OCI-LY1 (cell line): ENCODE data around the gene MAPK1.
"Not testable (repeated sequence)": the region's sequence is repeated elsewhere in the genome, so short reads cannot be mapped to it uniquely, and the experiment has no call there.

Source experiments
- EZH2 ChIP-seq: fragments of 200-600 bp; sonication (generic), shearing (Covaris generic); IDR thresholded peaks from 2 replicates; pipeline ENCODE4 v1.8.0; 2017; ENCODE audit warnings: borderline replicate concordance, mixed run types, mild to moderate bottlenecking, antibody characterized with exemption, low read length, moderate library complexity, mixed read lengths
- TF ChIP-seq, protein P1 (sequence below): fragments of 200-600 bp; sonication (generic), shearing (Covaris generic); IDR thresholded peaks from 2 replicates; pipeline ENCODE4 v1.5.1; 2017; ENCODE audit warnings: mild to moderate bottlenecking, antibody characterized with exemption, low read length, moderate library complexity, mixed read lengths

- TF ChIP-seq, protein P1, sequence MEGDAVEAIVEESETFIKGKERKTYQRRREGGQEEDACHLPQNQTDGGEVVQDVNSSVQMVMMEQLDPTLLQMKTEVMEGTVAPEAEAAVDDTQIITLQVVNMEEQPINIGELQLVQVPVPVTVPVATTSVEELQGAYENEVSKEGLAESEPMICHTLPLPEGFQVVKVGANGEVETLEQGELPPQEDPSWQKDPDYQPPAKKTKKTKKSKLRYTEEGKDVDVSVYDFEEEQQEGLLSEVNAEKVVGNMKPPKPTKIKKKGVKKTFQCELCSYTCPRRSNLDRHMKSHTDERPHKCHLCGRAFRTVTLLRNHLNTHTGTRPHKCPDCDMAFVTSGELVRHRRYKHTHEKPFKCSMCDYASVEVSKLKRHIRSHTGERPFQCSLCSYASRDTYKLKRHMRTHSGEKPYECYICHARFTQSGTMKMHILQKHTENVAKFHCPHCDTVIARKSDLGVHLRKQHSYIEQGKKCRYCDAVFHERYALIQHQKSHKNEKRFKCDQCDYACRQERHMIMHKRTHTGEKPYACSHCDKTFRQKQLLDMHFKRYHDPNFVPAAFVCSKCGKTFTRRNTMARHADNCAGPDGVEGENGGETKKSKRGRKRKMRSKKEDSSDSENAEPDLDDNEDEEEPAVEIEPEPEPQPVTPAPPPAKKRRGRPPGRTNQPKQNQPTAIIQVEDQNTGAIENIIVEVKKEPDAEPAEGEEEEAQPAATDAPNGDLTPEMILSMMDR: not testable (repeated sequence)
- TF ChIP-seq EZH2: not testable (repeated sequence)
Observed at GRCh38 chr22:21744917-21745316, 122.5 kb downstream of the MAPK1 start.
